Parathyroid adenoma (tissue), 2 donors: ENCODE results near the gene DDHD1.
"Not testable (repeated sequence)": the region's sequence is repeated elsewhere in the genome, so short reads cannot be mapped to it uniquely, and the experiment has no call there.

Experiments
- H2AFZ ChIP-seq: fragments of 300-600 bp; sonication (generic); one replicate; pipeline ENCODE4 v1.7.0; 2017; ENCODE audit warnings: antibody characterized with exemption, mild to moderate bottlenecking
- H3K27ac ChIP-seq: fragments of 300-600 bp; sonication (generic); one replicate; pipeline ENCODE4 v1.7.0; 2017
- H3K27me3 ChIP-seq: fragments of 300-600 bp; sonication (generic); one replicate; pipeline ENCODE4 v1.7.0; 2017; ENCODE audit warnings: low read length; ENCODE audit not compliant: control insufficient read depth, insufficient read depth
- H3K36me3 ChIP-seq: fragments of 300-600 bp; sonication (generic); one replicate; pipeline ENCODE4 v1.7.0; 2017; ENCODE audit warnings: low read length; ENCODE audit not compliant: control insufficient read depth, insufficient read depth
- H3K4me1 ChIP-seq: fragments of 300-600 bp; sonication (generic); one replicate; pipeline ENCODE4 v1.7.0; 2017; ENCODE audit warnings: control low read depth
- H3K4me2 ChIP-seq: fragments of 300-600 bp; sonication (generic); one replicate; pipeline ENCODE4 v1.7.0; 2017; ENCODE audit warnings: low read length
- H3K4me3 ChIP-seq: fragments of 300-600 bp; sonication (generic); one replicate; pipeline ENCODE4 v1.7.0; 2017; ENCODE audit warnings: low read depth, low read length
- H3K79me2 ChIP-seq: fragments of 300-600 bp; sonication (generic); one replicate; pipeline ENCODE4 v1.7.0; 2017; ENCODE audit warnings: control low read depth
- H3K9ac ChIP-seq: fragments of 300-600 bp; sonication (generic); one replicate; pipeline ENCODE4 v1.7.0; 2017; ENCODE audit warnings: mild to moderate bottlenecking
- H3K9me3 ChIP-seq: fragments of 300-600 bp; sonication (generic); one replicate; pipeline ENCODE4 v1.7.0; 2017; ENCODE audit warnings: low read length; ENCODE audit not compliant: control insufficient read depth
- CTCF ChIP-seq: fragments of 300-600 bp; sonication (generic); IDR thresholded peaks from one replicate; pipeline ENCODE4 v1.7.0; 2017; ENCODE audit warnings: antibody characterized with exemption, mild to moderate bottlenecking
- donor health status: primary hyperparathyroidism.

Gene DDHD1

GRCh38 chr14:53180272-53181221, 27.4 kb upstream of the DDHD1 start:
- Histone ChIP-seq H2AFZ (no peak overlapping the region), H3K27ac (no peak overlapping the region), H3K4me3 (no peak overlapping the region), H3K27me3 (no peaks in the 10 kb centered on the region), H3K9me3 (no peaks in the 10 kb centered on the region), H3K4me2 (no peak overlapping the region), H3K36me3 (no peaks in the 10 kb centered on the region), H3K9ac (no peak overlapping the region), H3K79me2 (no peaks in the 10 kb centered on the region), H3K4me1 (no peaks in the 10 kb centered on the region)
- TF ChIP-seq CTCF = peak; percentile 5

GRCh38 chr14:53179486-53180005, 26.4 kb upstream of the DDHD1 start:
- H3K4me1 ChIP-seq, H3K79me2 ChIP-seq, H3K4me2 ChIP-seq, H3K27ac ChIP-seq, H3K27me3 ChIP-seq, H2AFZ ChIP-seq, H3K9ac ChIP-seq, H3K4me3 ChIP-seq, H3K36me3 ChIP-seq, H3K9me3 ChIP-seq: not testable (repeated sequence)

- Histone ChIP-seq H3K9me3 (no peaks in the 10 kb centered on the region), H3K27me3 (no peaks in the 10 kb centered on the region), H3K4me3 (no peak overlapping the region), H3K4me2 (no peak overlapping the region), H2AFZ (no peak overlapping the region), H3K36me3 (no peaks in the 10 kb centered on the region), H3K4me1 (no peaks in the 10 kb centered on the region), H3K27ac (no peak overlapping the region), H3K79me2 (no peaks in the 10 kb centered on the region), H3K9ac (no peak overlapping the region)
- TF ChIP-seq CTCF = no peak
Observed at GRCh38 chr14:53175375-53175774, 22.3 kb upstream of the DDHD1 start.

GRCh38 chr14:53174918-53175317, 21.8 kb upstream of the DDHD1 start:
- H3K9me3 ChIP-seq = no peaks in the 10 kb centered on the region
- TF ChIP-seq CTCF = no peak
- H3K79me2 ChIP-seq = no peaks in the 10 kb centered on the region
- H3K4me3 ChIP-seq = no peak overlapping the region
- no peak overlapping the region for H2AFZ ChIP-seq
- no peak overlapping the region for H3K4me2 ChIP-seq
- no peaks in the 10 kb centered on the region for H3K36me3 ChIP-seq
- no peak overlapping the region for H3K9ac ChIP-seq
- no peaks in the 10 kb centered on the region for H3K27me3 ChIP-seq
- H3K27ac ChIP-seq = no peak overlapping the region
- no peaks in the 10 kb centered on the region for H3K4me1 ChIP-seq

- Histone ChIP-seq H3K27ac (no peak overlapping the region), H3K36me3 (no peaks in the 10 kb centered on the region), H3K4me2 (no peak overlapping the region), H3K9ac (no peak overlapping the region), H3K27me3 (no peaks in the 10 kb centered on the region), H3K9me3 (no peaks in the 10 kb centered on the region), H3K4me3 (no peak overlapping the region), H3K79me2 (no peaks in the 10 kb centered on the region), H2AFZ (no peak overlapping the region), H3K4me1 (peaks cover 5% of the 10 kb centered on the region)
- TF ChIP-seq CTCF = no peak
Observed at GRCh38 chr14:53168786-53169185, 15.7 kb upstream of the DDHD1 start.
